GM13977 (cell line): ENCODE data around the gene BTBD9.

Experiments used
- DNase-seq: peaks from one replicate; pipeline ENCODE4 v3.0.0; 2012; ENCODE audit warnings: low spot score
- CTCF ChIP-seq: IDR thresholded peaks from 2 replicates; pipeline ENCODE4 v1.5.1; 2012; ENCODE audit warnings: mild to moderate bottlenecking, control low read depth; ENCODE audit not compliant: insufficient read depth; ENCODE audit errors: extremely low read depth, missing control alignments
- in situ Hi-C: fragments of 300-500 bp; cut with MboI; formaldehyde crosslinking; loops from one replicate; pipeline ENCODE4 v1.12.0; 2022; ENCODE audit warnings: low sequenced_read_pairs, low pct_unique_long_range_greater_than_20kb, mixed read lengths, inconsistent platforms; ENCODE audit not compliant: unreplicated experiment

Gene BTBD9

GRCh38 chr6:38194282-38194572, 445.5 kb downstream of the BTBD9 start:
- no peak for TF ChIP-seq CTCF
- in situ Hi-C loops: no loop called here
- DNase-seq: no peak

GRCh38 chr6:38193481-38194281, 446.0 kb downstream of the BTBD9 start:
- TF ChIP-seq CTCF: no peak
- in situ Hi-C loops: no loop called here
- DNase-seq: no peak

- DNase-seq: no peak
- no peak for TF ChIP-seq CTCF
- in situ Hi-C loops: no loop called here
Measured at GRCh38 chr6:38193051-38193450, 446.7 kb downstream of the BTBD9 start.

GRCh38 chr6:38192487-38192886, 447.2 kb downstream of the BTBD9 start:
- in situ Hi-C loops: no loop called here
- no peak for DNase-seq
- TF ChIP-seq CTCF: no peak

- in situ Hi-C loops: no loop called here
- TF ChIP-seq CTCF: no peak
Measured at GRCh38 chr6:38192011-38192410, 447.7 kb downstream of the BTBD9 start.

GRCh38 chr6:38191418-38191817, 448.3 kb downstream of the BTBD9 start:
- TF ChIP-seq CTCF: no peak
- in situ Hi-C loops: no loop called here

More at GRCh38 chr6:38192011-38192410, 447.7 kb downstream of the BTBD9 start:
- no peak for DNase-seq

More at GRCh38 chr6:38191418-38191817, 448.3 kb downstream of the BTBD9 start:
- DNase-seq: no peak
